ENCODE data around the gene THEM5. TPM values are rescaled to one million over a fixed set of nuclear protein-coding genes. Genes with fewer than 3 reads are reported as not detected.

THEM5 gene
- total RNA-seq, 1 experiment from 2014 or later = not detected

GRCh38 chr1:151843398-151843797, 10.1 kb downstream of the THEM5 start:
- BruUV-seq (replicated peaks) = no TSS peak
- Mint-ChIP-seq H3K36me3 (ENCODE audit: insufficient read depth, unreplicated experiment) (no peaks in the 10 kb centered on the region), H3K4me1 (ENCODE audit: insufficient read depth, unreplicated experiment) (peaks cover 31% of the 10 kb centered on the region), H3K27me3 (ENCODE audit: insufficient read depth, unreplicated experiment) (no peaks in the 10 kb centered on the region), H3K27ac (ENCODE audit: low read depth, unreplicated experiment) (no peak overlapping the region), H3K4me3 (ENCODE audit: unreplicated experiment) (no peak overlapping the region), H3K9me3 (ENCODE audit: unreplicated experiment) (no peaks in the 10 kb centered on the region)
- ChIA-PET CTCF (interaction anchor here (1.0 to 1.8 kb wide), 3 partner anchors 10 to 47 kb away, joined by 3 to 6 read pairs (median 3); partner anchors contain the start of gene THEM5), POLR2A (no interaction called here)
- DNase-seq (ENCODE audit: unreplicated experiment) = no peak
- intact Hi-C loops (cut with micrococcal nuclease) = no loop called here
- no peak for TF ChIP-seq CTCF (IDR thresholded peaks at IDR 0.05; ENCODE audit: unreplicated experiment)

GRCh38 chr1:151841141-151841540, 12.4 kb downstream of the THEM5 start:
- POLR2A ChIA-PET = interaction anchor here (0.8 to 2.4 kb wide), 4 partner anchors 11 to 69 kb away, joined by 3 to 12 read pairs (median 4); no protein-coding TSS in a partner anchor
- no TSS peak for BruUV-seq (replicated peaks)
- H3K4me3 Mint-ChIP-seq (ENCODE audit: unreplicated experiment) = no peak overlapping the region
- no peak for TF ChIP-seq CTCF (IDR thresholded peaks at IDR 0.05; ENCODE audit: unreplicated experiment)
- intact Hi-C loops (cut with micrococcal nuclease) = no loop called here
- H3K4me1 Mint-ChIP-seq (ENCODE audit: insufficient read depth, unreplicated experiment) = peaks cover 39% of the 10 kb centered on the region
- peak; percentile 54 for DNase-seq (ENCODE audit: unreplicated experiment)
- no peaks in the 10 kb centered on the region for H3K9me3 Mint-ChIP-seq (ENCODE audit: unreplicated experiment)
- CTCF ChIA-PET = interaction anchor here (0.6 to 2.9 kb wide), 11 partner anchors 9 to 247 kb away, joined by 3 to 10 read pairs (median 4); partner anchors contain the start of genes RORC and THEM5
- no peaks in the 10 kb centered on the region for H3K27me3 Mint-ChIP-seq (ENCODE audit: insufficient read depth, unreplicated experiment)
- no peaks in the 10 kb centered on the region for H3K36me3 Mint-ChIP-seq (ENCODE audit: insufficient read depth, unreplicated experiment)
- H3K27ac Mint-ChIP-seq (ENCODE audit: low read depth, unreplicated experiment) = no peak overlapping the region

- Mint-ChIP-seq H3K4me1 (ENCODE audit: insufficient read depth, unreplicated experiment) (peaks cover 41% of the 10 kb centered on the region), H3K27me3 (ENCODE audit: insufficient read depth, unreplicated experiment) (no peaks in the 10 kb centered on the region), H3K4me3 (ENCODE audit: unreplicated experiment) (peak overlapping the region; percentile 85), H3K27ac (ENCODE audit: low read depth, unreplicated experiment) (peak overlapping the region; percentile 91), H3K36me3 (ENCODE audit: insufficient read depth, unreplicated experiment) (no peaks in the 10 kb centered on the region), H3K9me3 (ENCODE audit: unreplicated experiment) (no peaks in the 10 kb centered on the region)
- DNase-seq (ENCODE audit: unreplicated experiment) = no peak
- POLR2A ChIA-PET = interaction anchor here (0.7 to 2.4 kb wide), 5 partner anchors 12 to 641 kb away, joined by 3 to 12 read pairs (median 3); partner anchors contain the start of gene THEM5
- no TSS peak for BruUV-seq (replicated peaks)
- CTCF ChIA-PET = interaction anchor here (0.5 to 2.9 kb wide), 16 partner anchors 8 to 307 kb away, joined by 3 to 10 read pairs (median 4); partner anchors contain the start of genes RORC, THEM4 and THEM5
- TF ChIP-seq CTCF (IDR thresholded peaks at IDR 0.05; ENCODE audit: unreplicated experiment) = no peak
- intact Hi-C loops (cut with micrococcal nuclease) = no loop called here
Observed at GRCh38 chr1:151840421-151840820, 13.1 kb downstream of the THEM5 start.

- peak; percentile 84 for DNase-seq (ENCODE audit: unreplicated experiment)
- intact Hi-C loops (cut with micrococcal nuclease) = loop anchor here (5.0 kb wide), 1 partner anchor 47 kb away; the partner anchor contains the start of gene TDRKH
- H3K27ac Mint-ChIP-seq (ENCODE audit: low read depth, unreplicated experiment) = peak within 1 kb of the TSS; percentile 91
- H3K27me3 Mint-ChIP-seq (ENCODE audit: insufficient read depth, unreplicated experiment) = no peaks in the 10 kb centered on the region
- H3K4me3 Mint-ChIP-seq (ENCODE audit: unreplicated experiment) = peak within 1 kb of the TSS; percentile 85
- ChIA-PET POLR2A (interaction anchor here (0.6 to 2.4 kb wide), 8 partner anchors 13 to 640 kb away, joined by 3 to 12 read pairs (median 3); partner anchors contain the start of genes THEM4 and THEM5), CTCF (interaction anchor here (0.5 to 2.9 kb wide), 18 partner anchors 9 to 422 kb away, joined by 3 to 10 read pairs (median 4); partner anchors contain the start of genes MRPL9, THEM4 and THEM5)
- no peaks in the 10 kb centered on the region for H3K9me3 Mint-ChIP-seq (ENCODE audit: unreplicated experiment)
- no TSS peak for BruUV-seq (replicated peaks)
- TF ChIP-seq CTCF (IDR thresholded peaks at IDR 0.05; ENCODE audit: unreplicated experiment) = no peak
- H3K36me3 Mint-ChIP-seq (ENCODE audit: insufficient read depth, unreplicated experiment) = no peaks in the 10 kb centered on the region
- peaks cover 41% of the 10 kb centered on the region for H3K4me1 Mint-ChIP-seq (ENCODE audit: insufficient read depth, unreplicated experiment)
Observed at GRCh38 chr1:151839457-151840403, 13.8 kb downstream of the THEM5 start, which contains the start of gene C2CD4D. TSS of gene C2CD4D (minus strand) at chr1:151839820. CDS start at chr1:151838989, 831 bp downstream.

All from MCF 10A (cell line).